Hematopoietic multipotent progenitor cell (in vitro differentiated cells): ENCODE measurements around the gene DIABLO. TPM values are rescaled to one million over a fixed set of nuclear protein-coding genes. Genes with fewer than 3 reads are reported as not detected.
"Not testable (repeated sequence)": the region's sequence is repeated elsewhere in the genome, so short reads cannot be mapped to it uniquely, and the experiment has no call there.

Source experiments
- DNase-seq, 3 donors: peaks; one replicate each; pipeline ENCODE4 v3.0.0-alpha.2; 2011 to 2015; ENCODE audit warnings: low read depth in 2 of 3, low spot score in 2 of 3
- total RNA-seq: library from RNA; depleted of rRNA; stranded (reverse); fragments of >200 nt; gene quantifications from one replicate; pipeline ENCODE4 v1.2.3, GENCODE V29; 2012

Gene DIABLO
- total RNA-seq, 1 donor, result 86.7 TPM

DNA sequence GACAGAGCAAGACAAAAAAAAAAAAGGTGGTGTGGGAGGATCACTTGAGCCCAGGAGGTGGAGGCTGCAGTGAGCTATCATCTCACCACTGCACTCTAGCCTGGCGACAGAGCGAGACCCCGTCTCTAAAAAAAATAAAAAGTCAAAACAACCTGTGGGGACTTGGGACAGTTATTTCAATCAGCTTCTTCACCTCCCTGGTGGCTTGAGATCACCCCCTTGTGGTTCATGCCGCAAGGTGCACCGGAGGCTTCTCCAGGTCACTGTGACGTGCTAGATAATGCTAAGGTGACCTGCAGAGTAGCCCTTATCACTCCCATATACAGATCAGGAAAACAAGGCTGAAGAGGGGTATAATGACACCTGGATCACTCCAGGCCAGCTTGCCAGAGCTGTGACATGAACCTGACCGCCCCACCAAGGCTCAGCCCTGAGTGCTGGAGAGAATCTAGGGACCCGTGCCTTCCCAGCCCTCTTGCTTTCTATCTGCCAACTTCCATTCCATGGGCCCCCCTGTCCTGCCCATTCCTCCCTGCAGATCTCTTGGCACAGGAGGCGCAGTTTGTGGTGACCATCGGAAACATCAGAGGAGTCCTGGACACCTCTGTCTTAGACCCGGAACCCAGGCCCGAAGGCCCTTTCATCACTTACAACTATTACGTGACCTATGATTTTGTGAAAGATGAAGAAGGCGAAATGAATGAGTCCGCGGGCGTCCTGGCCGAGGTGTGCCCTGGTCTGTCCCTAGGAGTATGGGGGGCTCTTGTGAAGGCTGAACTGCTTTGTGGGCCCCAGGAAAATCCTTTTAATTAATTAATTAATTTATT is 34.8 kb downstream of the DIABLO start:
- peak in 2 of 3 donors; percentile 67 to 82 for DNase-seq

DNA sequence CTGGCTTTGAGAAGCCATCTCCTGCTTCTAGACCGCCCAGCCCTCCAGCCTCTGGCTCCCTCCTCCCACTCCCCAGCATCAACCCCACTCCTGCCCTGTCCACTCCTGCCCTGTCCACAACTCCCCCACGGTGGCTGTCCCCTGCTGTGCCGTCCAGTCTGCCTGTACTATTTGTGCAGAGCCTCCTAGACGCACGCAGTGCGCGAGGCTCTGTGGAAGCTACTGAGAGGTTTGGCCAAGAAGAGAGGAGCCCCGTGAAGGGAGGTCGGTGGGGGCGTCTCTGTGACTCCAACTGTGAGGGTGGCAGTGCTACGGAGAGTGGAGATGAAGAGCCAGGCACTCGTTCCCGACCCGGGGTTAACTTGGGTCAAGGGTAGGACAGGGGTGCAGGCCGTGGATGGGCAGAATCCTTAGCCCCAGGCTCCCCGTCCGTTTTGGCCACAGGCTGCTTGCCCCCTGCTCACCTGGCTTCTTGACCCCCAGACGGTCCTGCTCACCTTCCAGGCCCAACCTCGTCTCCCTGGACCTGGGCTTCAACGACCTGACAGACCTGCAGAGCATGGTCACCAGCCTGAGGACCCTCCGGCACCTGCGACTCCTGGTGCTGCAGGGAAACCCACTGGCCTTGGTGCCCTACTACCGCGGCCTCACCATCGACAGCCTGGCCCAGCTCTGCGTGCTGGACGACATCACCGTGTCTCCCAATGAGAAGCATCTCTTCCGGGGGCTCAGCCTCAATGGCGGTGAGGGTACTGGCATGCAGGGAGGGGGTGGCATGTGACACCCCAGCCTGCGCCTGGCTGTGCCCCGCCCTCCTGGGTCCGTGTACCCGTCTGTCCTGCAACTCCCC is 36.0 kb downstream of the DIABLO start:
- no peak for DNase-seq

DNA sequence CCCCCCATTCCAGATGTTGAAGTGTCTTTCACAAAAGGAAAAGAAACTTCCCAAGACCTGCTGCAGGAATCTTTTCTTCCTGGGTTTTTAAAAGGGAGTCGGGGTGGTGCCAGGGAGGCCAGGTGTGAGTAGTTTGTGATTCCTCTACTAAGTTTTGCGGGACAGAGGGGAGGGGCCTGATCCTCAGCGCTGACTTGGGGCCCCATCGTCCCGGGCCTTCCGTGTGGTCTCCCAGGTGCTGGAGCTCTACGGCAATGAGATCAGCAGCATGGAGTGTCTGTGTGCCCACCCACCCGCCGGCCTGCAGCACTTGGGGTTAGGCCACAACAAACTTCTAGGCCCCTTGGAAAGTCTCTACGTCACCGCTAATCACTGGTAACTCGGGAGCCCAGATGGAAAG is 38.4 kb downstream of the DIABLO start:
- DNase-seq, result no peak

GRCh38 chr12:122185494-122186082 is 40.3 kb downstream of the DIABLO start:
- no peak for DNase-seq

DNA sequence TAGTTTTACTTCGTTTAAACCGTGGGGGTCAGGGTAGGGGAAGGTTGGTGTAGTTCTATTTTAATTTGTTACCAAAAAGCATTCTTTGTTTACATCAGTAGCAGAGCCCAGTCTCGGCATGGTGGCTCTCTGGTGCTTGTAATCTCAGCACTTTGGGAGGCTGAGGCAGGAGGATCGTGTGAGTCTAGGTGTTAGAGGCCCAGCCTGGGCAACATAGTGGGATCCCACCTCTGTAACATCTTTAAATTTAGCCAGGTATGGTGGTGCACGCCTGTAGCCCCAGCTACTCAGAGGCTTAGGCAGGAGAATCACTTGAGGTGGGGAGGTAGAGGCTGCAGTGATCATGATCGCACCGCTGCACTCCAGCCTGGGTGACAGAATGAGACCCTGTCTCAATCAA is 40.8 kb downstream of the DIABLO start:
- no peak for DNase-seq

DNA sequence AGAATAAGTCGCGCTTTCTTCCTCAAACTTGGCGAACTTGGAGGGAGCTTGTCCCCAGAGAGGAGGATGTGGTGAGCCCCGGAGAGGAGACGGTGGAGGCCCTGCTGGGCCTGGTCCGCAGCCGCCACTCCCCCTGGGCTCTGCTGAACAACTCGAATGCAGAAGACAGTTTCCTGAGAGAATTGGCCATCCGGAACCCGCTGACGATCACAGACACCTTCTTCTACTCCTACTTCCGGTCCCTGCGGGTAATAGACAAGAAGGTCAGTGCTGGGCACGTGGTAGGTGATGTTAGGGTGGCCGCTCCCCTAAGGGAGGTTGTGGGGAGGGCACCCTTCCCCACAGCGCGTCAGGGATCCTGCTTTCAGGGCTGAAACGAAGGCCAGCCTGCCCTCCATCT is 41.3 kb downstream of the DIABLO start:
- DNase-seq, result peak in 1 of 3 donors; percentile 28

DNA sequence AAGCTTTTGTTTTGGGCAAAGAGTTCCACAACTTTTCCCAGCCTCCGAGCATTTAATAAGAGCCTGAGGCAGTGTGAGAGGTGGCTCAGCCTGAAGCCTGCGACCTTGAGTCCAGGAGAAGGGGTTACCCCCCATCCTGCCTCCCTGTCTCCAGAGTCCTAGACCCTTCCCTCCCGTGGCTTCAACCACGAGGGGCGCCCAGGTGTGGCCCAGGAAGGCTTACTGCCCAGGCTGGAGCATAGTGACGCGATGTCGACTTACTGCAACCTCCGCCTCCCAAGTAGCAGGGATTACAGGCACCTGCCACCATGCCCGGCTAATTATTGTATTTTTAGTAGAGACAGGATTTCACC is 42.3 kb downstream of the DIABLO start:
- no peak for DNase-seq

DNA sequence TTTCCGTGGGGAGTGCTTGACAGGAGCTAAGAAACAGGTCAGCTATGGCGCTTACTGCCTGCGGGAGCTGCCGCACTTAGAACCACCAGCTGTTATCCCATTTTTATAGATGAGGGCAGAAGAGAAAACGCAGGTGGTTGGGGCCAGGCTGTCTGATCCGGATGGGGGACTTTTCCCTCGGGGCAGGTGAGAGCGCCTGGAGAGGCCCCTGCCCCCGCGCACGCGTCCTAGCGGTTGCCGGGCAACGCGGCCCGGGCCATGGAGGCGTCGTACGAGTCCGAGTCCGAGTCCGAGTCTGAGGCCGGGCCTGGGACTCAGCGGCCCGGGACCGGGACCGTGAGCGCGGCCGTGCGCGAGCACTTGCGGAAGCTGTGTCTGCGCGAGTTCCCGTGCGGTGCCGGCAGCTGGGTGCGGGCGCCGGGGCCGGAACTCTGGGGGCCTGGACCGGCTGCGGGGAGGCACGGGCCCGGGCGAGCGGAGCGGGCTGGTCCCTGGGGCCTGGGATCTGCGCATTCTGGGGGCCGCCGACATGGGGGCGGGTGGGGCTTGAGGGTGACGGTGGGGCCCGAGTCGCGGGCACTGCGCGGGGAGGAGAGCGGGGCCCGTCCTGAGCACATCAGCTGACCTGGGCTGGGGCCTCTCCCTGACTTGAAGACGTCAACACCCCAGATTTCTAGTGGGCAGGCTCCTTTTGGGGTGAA is 42.8 kb downstream of the DIABLO start, which contains the start of gene LRRC43:
TSS of gene LRRC43 (plus strand) at position 237 of the 701 bp plus-strand sequence. CDS start at position 259, 22 bp downstream.
- peak in 2 of 3 donors; percentile 45 to 52 for DNase-seq

- not testable (repeated sequence) for DNase-seq
Observed at GRCh38 chr12:122176473-122176872, 49.4 kb downstream of the DIABLO start.

GRCh38 chr12:122174155-122174845 is 51.6 kb downstream of the DIABLO start, which contains the start of gene IL31:
IL31 (minus strand) TSS chr12:122174221; CDS start chr12:122174172, 49 bp downstream.
- DNase-seq, result no peak

GRCh38 chr12:122172262-122172939 is 53.5 kb downstream of the DIABLO start:
- no peak for DNase-seq

DNA sequence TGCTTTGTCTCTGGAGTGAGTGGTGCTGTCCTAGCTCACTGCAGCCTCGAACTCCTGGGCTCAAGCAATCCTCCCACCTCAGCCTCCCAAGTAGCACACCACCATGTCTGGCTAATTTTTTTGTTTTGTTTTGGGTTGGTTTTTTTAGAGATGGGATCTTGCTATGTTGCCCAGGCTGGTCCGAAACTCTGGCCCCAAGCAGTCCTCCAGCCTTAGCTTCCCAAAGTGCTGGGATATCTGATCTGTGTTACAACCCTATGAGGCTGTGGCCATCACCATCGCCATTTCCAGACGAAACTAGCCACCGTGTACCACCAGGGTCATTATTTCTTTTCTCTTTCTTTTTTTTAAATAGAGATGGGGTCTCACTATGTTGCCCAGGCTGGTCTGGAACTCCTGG is 54.5 kb downstream of the DIABLO start:
- no peak for DNase-seq

- no peak for DNase-seq
Observed at GRCh38 chr12:122168492-122168891, 57.4 kb downstream of the DIABLO start.

DNA sequence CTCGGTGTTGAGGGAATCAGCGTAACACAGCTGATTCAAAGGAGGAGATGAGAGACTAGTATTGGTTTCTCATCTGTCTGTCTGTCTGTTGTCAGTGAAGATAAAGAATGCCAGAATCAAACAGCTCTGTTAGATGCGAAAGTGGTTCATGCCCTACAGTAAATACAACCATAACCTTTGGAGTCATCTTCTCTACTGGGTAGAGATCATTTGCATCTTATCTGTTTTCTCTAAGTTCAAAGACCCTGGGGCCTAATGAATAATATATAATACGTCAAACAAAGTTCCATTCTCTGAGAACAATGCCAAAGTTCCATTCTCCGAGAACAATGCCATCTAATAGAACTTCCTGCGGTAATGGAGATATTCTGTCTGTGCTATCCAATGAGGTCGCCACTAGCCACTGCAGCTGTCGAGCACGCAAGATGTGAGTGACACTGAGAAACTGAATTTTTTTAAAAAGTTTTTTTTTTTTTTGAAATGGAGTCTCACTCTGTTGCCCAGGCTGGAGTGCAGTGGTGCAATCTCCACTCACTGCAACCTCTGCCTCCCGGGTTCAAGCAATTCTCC is 58.4 kb downstream of the DIABLO start:
- DNase-seq, result no peak

DNA sequence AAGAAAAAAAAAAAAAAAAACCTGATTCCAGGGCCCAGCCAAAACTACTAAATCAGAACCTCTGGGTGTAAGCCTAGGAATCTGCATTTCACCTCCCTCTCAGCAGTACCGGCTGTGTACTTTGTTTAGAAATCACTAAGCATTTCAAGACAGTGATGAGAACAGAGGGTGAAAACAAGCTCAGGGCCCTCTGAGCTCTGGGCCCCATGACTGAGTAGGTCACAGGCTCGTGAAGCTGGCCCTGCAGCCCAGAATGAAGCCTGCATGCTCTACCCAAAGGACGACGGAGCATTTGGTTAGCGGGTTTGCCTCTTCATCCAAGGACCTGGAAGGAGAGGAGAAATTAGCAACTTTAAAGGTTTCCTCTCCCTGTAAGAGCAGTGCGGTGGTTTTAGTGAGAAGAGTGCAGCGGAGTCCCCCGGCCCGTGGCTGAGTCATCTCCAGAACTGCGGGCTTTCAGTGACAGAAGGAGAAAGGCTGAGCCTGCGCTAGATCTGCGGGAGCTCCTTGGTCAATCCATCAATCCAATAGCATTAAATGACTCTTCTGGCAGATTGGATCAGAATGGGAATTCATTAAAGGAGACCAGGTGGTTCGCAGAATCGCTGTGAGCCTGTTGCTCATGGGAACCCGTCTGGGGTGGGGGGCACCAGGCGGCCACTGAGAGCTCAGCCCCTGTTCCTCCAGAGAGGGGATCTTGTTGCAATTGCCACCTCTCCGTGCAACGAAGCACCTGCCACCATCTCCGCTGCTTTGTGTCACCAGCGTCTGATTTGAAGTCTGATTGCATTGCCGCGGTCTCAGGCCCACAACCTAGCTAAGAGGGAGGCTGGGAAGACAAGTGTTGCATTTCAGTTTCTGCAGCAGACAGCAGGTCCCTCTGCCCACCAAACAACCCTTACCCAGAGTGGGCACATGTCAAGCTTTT is 59.2 kb downstream of the DIABLO start:
- DNase-seq, result no peak

GRCh38 chr12:122162976-122163375 is 62.9 kb downstream of the DIABLO start:
- DNase-seq, result no peak

- DNase-seq, result no peak
Observed at GRCh38 chr12:122161682-122162081, 64.2 kb downstream of the DIABLO start.

- DNase-seq, result no peak
Observed at GRCh38 chr12:122160761-122161160, 65.1 kb downstream of the DIABLO start.
